Astrocyte of the spinal cord (primary cell): ENCODE data around the gene FHIT.
A peak's percentile ranks its signal among the peaks of the same experiment; 100 is the strongest.
"Not testable (repeated sequence)": the region's sequence is repeated elsewhere in the genome, so short reads cannot be mapped to it uniquely, and the experiment has no call there.

Source experiments
- DNase-seq: peaks from one replicate; pipeline ENCODE4 v3.0.0; 2011; ENCODE audit warnings: low read depth, low spot score
- H3K4me3 ChIP-seq: 2 replicates; pipeline ENCODE4 v1.5.1; 2011; ENCODE audit warnings: low read depth, mild to moderate bottlenecking, low read length, moderate library complexity
- in situ Hi-C: cut with HindIII; loops from 2 replicates; pipeline ENCODE4 v1.10.0; 2017; ENCODE audit warnings: low sequenced_read_pairs
- TF ChIP-seq, protein P1 (sequence below): IDR thresholded peaks from 2 replicates; pipeline ENCODE4 v1.5.1; 2012; ENCODE audit warnings: low read depth, mild to moderate bottlenecking, low read length, inconsistent platforms

Gene FHIT

DNA sequence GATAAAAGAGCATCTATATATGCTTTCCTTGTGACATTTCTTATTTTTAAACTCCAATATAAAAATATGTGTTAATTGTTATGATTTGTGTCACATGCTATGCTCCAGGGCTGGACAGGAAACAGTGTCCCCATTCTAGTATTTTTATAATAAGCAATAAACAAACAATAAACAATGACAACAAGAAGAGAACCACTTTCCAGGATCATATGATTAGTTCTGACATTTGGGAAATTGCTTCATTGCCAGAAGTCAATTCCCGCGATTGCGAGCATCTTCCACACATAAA, 260.9 kb downstream of the FHIT start:
- in situ Hi-C loops, result no loop called here
- DNase-seq, result no peak
- TF ChIP-seq, protein P1, sequence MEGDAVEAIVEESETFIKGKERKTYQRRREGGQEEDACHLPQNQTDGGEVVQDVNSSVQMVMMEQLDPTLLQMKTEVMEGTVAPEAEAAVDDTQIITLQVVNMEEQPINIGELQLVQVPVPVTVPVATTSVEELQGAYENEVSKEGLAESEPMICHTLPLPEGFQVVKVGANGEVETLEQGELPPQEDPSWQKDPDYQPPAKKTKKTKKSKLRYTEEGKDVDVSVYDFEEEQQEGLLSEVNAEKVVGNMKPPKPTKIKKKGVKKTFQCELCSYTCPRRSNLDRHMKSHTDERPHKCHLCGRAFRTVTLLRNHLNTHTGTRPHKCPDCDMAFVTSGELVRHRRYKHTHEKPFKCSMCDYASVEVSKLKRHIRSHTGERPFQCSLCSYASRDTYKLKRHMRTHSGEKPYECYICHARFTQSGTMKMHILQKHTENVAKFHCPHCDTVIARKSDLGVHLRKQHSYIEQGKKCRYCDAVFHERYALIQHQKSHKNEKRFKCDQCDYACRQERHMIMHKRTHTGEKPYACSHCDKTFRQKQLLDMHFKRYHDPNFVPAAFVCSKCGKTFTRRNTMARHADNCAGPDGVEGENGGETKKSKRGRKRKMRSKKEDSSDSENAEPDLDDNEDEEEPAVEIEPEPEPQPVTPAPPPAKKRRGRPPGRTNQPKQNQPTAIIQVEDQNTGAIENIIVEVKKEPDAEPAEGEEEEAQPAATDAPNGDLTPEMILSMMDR, result no peak
- no peak overlapping the region for H3K4me3 ChIP-seq

DNA sequence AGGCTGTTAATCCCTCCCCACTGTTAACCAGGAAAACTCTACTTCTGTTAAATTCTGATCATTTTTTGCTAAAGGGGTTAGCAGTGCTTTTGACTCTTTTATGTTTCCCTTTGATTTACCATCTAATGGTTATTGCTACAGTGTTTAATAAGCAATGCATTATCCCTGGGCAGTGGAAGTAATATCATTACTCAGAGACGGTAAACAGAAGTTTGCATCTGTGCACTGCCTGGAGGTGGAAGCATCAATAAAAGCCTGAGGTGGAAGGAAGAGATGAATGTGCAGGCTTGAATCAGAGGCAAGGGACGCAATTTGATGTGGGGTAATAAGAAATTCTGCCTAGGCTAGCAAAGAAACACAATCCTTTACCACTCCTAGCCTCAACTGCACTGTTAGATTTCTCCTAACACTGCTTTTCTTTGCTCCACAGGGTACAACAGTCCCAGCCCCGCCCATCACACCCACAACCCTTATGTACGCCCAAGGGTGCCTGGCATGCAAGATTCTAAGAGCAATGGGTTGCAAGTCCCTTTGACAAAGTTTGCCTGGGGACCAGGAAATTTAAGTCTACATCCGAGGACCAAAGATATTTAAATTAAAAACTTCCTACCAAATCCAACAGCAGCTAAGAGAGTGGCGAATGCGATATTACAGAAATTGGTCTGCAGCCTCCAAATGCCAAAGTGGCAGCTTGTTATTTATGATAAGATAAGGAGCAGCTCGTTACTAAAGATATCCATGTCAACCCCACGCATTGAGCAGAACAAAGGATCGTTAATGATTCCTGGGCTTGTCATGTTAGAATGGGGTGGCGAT, 261.4 kb downstream of the FHIT start:
- H3K4me3 ChIP-seq, result no peak overlapping the region
- in situ Hi-C loops, result no loop called here
- no peak for DNase-seq
- TF ChIP-seq, protein P1, result no peak

DNA sequence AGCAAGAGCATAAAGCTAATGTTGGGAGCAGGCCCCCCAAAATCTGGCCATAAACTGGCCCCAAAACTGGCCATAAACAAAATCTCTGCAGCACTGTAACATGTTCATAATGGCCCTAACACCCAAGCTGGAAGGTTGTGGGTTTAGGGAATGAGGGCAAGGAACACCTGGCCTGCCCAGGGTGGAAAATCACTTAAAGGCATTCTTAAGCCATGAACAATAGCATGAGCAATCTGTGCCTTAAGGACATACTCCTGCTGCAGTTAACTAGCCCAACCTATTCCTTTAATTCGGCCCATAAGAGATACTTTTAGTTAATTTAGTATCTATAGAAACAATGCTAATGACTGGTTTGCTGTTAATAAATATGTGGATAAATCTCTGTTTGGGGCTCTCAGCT, 264.1 kb downstream of the FHIT start:
- in situ Hi-C loops, H3K4me3 ChIP-seq, DNase-seq: not testable (repeated sequence)

DNA sequence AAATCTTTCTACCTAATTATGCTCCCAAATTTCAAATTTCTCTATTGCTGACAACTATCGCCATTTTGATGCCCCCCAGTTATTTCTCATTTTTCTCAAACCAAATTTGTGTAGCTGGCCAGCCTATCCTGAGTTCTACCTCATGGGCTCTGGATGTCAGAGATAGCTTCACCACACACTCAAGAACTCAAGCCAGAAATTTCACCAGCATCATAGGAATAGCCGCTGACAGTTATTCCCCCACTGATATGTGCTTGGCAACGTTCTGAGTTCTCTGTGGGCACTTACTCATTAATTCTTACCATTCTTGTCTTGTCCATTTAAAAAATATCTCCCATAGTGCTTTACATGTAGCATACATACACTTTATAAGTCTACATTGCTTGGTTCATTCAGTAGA, 264.7 kb downstream of the FHIT start:
- H3K4me3 ChIP-seq, result no peak overlapping the region
- in situ Hi-C loops, result no loop called here
- no peak for DNase-seq
- TF ChIP-seq, protein P1, result no peak

DNA sequence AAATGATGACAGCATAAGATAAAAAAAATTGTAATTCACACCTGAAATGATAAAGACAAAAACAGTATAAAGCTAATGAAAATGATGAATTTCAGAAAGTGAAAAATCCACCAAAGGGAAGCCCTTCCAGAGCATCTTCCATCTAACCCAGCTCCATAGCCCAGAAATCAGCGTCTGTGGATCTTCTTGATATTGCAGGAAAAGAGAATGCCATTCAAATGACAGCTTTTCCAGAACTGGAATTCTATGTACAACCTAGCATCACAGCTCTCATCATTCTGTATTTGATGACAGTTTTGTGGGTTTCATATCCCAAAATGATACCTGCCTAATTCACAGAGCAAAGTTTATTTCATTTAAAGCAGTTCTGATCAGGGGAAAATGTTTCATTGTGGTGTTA, 267.3 kb downstream of the FHIT start:
- in situ Hi-C loops, result no loop called here
- TF ChIP-seq, protein P1, result no peak
- DNase-seq, result no peak
- no peak overlapping the region for H3K4me3 ChIP-seq

DNA sequence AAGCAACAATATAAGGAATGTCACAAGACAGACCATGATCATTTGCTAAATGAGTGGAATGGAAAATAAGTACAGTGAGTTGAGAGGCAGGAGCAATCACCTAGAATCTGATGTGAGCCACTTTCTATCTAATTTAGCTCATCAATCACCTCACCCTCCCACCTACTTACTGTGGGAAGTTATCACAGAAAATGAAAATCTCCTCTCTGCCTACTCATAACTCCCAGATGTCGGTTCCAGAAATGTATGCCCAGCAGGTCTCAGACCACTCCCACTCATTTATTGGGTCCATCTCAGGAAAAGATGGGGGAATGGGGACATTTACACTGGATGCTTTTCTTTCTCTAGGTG, 270.9 kb downstream of the FHIT start:
- TF ChIP-seq, protein P1, result no peak
- no peak overlapping the region for H3K4me3 ChIP-seq
- in situ Hi-C loops, result no loop called here
- DNase-seq, result no peak

- TF ChIP-seq, protein P1, result no peak
- in situ Hi-C loops, result no loop called here
- H3K4me3 ChIP-seq, result no peak overlapping the region
- peak; percentile 64 for DNase-seq
These were observed 271.6 kb downstream of the FHIT start for GRCh38 chr3:60979461-60980341.
